ENCODE data around the gene EXO1.
A peak's percentile ranks its signal among the peaks of the same experiment; 100 is the strongest.
"Not testable (repeated sequence)": the region's sequence is repeated elsewhere in the genome, so short reads cannot be mapped to it uniquely, and the experiment has no call there.

The EXO1 gene

DNA sequence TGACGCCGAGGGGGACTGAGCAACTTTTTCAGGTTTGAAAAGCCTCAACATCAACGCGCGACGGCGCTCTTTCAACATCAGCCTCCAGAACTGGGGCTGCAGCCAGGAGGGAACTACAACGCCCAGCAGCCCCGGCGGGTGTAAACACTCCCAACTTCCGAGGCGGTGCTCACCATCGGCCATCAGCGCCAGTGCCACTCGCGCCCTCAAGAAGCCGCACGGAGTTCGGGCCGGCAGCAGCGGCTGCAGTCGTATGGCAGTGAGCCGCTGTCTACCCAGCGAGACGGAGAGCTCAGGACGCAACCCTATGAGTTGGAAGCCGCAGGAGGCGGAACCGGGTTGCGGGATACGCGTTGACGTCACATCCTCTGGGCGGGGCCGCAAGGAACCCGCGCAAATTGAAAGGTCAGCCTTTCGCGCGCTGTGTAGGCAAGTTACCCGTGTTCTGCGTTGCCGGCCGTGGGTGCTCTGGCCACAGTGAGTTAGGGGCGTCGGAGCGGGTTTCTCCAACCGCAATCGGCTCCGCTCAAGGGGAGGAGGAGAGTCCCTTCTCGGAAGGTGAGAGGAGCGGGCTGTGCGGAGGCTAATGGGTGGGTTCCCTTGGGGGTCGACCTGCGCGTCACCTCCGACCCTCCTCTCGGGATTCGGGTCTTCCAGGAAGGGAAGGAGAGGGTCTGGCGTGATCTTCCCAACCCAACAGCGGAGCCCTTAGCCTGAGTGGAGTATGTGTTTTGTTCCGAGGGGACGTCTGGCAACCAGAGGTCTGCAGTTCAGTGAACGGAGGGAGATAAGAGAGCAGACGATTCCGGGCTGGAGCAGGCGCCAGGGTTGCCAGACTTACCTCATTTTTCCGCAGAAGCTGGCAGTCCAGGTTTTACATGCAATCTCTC, at the start of gene EXO1:
Gene EXO1 (plus strand): TSS at position 409 of the 890 bp plus-strand sequence. CDS start 2,222 bp downstream, outside the sequence.
- peak; percentile 94 for DNase-seq (ENCODE audit: low read depth)

DNA sequence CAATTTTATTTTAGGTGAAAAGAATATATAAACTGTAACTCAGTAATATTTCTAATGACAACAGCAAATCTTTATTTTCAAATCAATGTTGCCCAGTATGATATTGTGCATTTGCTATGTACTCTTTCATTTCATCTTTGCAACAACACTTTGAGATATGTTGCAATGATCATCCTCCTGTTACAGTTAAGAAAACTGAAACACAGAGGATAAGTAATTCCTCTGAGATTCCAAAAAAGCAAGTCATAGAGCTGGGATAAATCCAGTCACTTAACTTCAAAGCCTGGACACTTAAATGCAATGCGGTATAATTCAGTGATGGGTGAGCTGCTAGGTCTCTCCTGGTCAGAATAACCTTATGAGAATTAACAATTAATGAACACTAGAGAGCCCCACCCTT, 48.6 kb upstream of the EXO1 start:
- DNase-seq (ENCODE audit: low read depth): peak; percentile 48

DNA sequence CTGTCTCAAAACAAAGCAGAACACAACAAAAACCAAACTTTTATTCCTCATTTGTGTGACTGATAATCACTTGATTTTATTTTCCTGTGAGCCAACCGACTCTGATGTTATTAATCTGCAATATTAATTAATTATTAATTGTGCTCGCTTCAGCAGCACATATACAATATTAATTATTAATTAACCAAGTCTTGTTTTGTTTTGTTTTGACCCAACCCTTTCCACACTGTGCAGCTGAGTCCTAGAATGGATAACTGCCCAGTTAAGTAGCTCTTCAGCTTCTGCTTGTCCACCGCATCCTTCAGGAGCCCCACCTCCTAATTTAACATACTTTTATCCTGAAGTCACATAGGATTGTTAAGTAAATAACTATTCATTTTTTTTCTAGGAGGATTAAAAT, 47.4 kb upstream of the EXO1 start:
- no peak for DNase-seq (ENCODE audit: low read depth)

DNA sequence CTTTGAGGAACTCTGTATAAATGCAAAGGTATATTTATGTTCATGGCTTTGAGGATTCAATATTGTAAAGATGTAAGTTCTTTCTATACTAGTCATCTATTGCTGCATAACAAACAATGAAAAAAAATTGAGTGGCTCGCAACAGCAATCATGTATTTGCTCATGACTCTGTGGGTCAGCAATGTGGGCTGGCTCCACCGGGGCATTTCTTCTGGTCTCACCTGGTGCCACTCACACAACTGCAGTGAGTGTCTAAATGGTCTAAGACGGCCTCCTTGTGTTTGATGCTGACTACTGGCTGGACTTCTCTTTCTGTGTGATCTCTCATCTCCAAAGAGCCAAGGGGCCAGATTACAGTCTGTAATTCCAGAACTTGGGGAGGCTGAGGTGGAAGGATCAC, 45.1 kb upstream of the EXO1 start:
- no peak for DNase-seq (ENCODE audit: low read depth)

DNA sequence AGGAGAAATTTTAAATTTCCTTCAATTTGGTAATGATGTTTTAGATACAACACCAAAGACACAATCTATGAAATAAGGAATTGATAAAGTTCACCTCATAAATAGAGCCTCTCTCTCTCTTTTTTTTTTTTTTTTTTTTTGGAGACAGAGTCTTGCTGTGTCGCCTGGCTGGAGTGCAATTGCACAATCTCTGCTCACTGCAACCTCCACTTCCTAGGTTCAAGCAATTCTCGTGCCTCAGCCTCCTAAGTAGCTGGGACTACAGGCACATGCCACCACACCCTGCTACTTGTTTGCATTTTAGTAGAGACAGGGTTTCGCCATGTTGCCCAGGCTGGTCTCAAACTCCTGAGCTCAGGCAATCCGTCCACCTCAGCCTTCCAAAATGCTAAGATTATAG, 43.3 kb upstream of the EXO1 start:
- DNase-seq (ENCODE audit: low read depth): not testable (repeated sequence)

DNA sequence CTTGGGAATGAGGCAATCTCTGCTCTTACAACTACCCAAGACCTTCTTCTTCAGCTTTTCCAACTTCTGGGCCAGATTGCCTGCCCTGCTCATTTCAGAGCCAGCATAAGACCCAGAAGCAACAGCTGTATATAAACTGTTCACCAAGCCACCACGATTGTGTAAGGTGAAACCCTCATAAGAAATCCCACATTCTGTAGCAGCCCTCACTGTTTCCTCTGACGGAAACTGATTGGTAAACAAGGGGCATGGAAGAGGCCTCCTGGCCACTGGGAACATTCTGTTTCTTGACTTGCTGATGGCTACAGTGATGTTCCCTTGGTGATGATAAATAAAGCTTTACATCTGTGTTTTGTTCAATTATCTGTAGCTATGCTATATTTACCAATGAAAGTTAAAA, 39.7 kb upstream of the EXO1 start:
- DNase-seq (ENCODE audit: low read depth): no peak

DNA sequence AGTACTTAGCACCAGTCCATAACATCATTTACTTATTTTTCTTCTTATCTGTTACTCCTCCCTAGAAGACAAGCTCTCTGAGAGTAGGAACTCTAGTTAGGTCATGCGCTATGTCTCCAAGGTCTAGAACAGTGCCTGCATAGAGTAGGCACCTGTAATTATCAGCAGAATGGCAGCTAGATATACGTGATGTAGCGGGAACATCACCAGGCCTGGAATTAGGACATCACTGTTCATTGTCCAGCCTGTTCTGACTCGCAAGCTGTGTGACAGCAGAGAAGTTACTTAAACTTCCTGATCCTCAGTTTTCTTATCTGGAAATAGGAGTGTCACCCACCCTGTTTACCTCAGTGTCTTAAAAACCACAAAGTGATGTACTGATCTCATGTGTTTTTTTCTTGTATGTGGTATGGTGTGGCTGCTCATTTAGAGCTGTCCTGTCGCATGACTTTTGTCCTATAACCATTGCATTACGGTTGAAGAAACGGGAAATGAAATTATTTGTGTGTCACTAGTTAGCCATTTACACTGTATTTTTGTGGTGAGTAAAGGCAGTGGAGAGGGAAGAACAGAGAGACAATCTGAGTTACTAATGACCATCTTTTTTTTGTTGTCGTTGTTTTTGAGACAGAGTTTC, 37.1 kb upstream of the EXO1 start:
- DNase-seq (ENCODE audit: low read depth): no peak

DNA sequence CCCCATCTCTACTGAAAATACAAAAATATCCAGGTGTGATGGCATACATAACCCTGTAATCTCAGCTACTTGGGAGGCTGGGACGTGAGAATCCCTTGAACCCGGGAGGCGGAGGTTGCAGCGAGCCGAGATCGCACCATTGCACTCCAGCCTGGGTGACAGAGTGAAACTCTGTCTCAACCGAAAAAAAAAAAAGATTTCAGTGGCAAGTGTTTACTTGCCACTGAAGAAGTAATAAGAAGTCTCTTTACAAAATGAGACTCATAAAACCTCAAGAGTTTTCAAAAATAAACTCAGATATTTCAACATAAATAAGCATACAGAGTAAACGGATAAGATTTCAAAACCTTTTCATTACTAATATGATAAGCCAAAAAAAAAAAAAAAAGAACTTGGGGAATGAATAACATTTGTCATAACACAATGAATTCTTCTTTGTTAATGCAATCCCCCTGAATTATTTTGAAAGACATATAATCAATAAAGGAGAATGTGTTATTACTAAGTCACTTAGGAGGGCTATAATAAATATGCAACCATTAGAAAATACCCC, 34.2 kb upstream of the EXO1 start:
- DNase-seq (ENCODE audit: low read depth): no peak

DNA sequence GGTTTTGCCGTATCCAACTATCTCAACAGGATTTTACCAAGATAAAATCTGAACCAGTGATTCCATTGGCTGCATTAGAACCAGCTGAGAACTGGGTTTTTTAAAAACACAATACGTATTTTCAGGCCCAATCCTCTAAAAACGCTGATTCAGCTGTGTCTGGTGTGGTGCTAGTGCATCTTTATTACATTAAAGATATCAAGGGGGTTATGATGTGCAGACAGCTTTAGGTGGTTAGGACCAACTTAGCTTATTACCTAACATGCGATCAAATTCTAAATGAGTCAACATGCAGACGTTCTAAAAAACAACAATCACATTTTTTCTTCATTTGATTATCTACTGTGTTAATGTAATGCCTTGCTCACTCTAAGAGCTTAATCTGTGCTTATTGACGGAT, 32.0 kb upstream of the EXO1 start:
- DNase-seq (ENCODE audit: low read depth): no peak

DNA sequence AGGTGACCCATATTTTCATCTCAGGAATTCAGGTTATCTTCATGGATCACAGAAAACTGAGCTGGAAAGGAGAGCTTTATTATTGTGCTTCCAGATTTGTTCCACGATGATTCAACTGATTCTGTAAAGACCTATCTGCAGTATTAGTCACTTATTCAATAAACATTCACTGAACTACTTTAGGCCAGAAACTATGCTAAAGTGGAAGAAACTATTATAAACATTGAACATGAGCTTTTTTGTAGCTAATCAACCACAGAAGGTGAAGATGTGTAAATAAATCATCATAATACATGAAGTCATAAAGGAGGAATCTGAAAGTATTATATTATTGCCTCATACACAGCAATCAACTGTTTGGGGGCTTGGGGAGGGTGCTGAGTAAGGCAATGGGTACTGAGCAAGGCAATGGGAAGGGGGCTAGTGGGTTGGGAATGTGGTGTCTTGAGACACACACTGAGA, 30.6 kb upstream of the EXO1 start:
- peak; percentile 85 for DNase-seq (ENCODE audit: low read depth)

DNA sequence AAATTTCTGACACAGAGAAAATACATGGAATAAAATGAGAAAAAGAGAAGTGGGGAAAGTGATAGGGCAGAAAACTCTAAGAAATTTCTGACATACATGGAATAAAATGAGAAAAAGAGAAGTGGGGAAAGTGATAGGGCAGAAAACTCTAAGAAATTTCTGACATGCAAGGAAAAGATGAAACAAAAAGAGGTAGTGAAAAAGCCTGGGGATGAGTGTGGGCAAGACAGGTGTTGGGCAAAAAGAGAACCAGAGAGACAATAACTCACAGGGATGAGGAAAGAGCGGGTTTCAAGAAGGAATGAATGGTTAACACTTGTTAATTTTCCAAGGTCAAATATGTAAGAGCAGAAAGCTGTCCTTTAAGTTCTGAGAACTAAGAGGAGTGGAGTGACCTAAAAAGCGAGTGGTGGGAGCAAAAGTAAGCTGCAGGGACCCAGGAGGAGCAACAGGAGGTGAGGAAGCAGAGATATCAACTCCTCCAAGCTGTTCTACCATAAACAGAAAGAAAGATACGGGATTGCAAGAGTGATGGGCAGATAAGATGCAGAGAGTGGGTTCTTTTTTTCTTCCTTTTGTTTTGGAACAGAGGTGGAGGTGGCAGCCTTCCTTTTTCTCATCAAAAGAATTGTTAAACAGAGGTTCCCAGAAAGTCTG, 29.9 kb upstream of the EXO1 start:
- DNase-seq (ENCODE audit: low read depth): no peak

DNA sequence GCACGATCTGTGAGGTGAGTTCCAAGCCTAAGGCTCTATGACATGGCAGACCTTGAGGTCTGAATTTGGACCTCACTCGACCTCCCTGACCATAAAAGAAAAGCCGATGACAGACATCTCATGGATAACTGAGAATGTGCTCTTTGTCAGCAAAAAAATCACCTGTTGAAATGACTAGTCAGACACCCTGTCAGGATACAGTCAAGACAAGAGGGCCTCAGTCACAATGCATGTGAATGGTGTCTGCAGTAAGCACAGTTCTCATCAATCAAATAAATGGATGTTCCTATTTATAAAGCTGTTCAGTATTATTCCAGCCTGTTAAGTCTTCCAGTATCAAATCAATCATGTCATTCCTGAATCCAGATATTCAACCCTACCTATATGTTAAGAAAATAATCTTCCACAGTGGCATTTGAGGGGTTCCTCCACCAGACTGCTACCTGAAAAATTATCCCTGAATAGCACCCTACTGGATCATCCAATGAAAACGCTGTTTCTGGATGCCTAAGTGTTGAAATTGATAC, 28.6 kb upstream of the EXO1 start:
- no peak for DNase-seq (ENCODE audit: low read depth)

DNA sequence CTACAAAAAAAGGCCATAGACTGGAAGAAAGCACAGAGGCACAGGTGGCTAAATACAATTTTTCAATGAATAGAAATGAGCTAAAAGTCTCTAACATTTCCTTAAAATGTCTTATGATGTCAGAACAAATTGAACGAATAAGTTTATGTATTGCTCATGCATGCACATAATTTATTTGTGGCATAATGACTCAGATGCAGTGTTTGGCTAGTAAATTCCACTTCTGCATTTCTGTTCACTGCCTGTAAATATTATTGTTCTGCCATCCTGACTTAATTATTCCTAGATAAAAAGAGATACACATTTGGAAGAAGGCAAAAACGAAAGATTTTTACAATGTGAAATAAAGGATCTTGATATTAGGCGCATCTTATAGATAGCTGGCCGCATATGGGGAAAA, 26.6 kb upstream of the EXO1 start:
- DNase-seq (ENCODE audit: low read depth): peak; percentile 82

DNA sequence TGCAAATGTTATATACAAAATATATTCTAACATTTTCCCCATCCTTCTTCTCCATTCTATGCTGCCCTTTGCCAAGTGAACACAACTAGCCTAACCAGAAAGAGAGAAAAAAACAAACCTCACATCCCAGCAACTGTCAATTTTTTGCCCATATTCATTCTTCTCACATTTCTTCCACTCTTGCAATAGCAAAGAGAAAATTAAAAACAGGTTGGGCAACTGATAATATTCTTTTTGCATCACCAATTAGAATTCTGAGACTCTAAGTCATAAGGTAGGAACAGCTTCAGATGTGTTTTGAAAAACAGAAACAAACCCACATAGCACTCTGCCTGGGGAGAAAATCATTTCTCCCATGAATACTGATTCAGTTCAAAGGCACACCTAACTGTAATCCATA, 25.2 kb upstream of the EXO1 start:
- DNase-seq (ENCODE audit: low read depth): no peak

DNA sequence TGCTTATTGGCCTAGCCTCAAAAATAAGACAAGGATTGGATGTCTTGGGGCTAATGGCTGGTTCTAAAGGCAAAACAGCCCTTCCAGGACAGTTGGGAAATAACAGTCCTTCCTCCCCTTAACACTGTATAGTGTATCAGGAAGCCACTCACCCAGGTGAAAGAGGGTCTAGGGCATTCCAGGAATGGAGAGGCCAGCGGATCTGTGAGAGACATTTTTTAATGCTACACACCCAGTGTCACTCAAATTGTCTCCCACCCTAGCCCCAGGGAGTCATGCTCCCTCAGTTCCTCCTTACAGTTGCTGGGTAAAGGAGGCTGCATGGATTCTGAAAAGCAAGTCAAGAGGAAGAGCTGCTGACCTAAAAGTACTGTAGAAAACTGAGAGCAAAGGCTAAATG, 24.1 kb upstream of the EXO1 start:
- DNase-seq (ENCODE audit: low read depth): no peak

DNA sequence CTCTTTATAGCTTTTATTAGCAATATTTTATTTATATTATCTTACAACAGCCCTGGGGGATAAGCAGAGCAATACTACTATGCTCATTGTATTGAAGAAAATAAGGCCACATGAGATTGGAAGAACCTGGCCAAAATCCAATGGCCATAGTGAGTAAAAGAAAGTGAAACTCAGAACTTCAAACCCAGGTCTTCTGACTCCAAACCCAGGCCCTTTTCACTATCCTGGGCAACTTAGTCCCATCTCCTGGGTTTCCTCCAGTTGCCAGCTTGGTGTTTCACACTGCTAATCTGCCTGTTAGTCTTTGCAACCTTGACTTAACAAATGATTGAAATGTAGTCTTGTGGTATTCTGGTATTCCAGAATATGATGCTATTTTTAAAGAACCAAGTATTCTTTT, 22.4 kb upstream of the EXO1 start:
- DNase-seq (ENCODE audit: low read depth): peak; percentile 52

DNA sequence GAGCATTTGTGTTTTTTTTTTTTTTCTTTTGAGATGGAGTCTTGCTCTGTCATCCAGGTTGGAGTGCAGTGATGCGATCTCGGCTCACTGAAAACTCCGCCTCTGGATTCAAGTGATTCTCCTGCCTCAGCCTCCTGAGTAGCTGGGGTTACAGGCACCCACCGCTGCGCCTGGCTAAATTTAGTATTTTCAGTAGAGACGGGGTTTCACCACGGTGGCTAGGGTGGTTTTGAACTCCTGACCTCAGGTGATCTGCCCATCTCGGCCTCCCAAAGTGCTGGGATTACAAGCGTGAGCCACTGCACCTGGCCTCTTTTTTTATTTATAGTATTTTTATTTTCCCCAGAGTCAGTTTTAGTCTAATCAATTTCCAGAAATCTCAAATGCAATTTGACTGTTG, 21.4 kb upstream of the EXO1 start:
- not testable (repeated sequence) for DNase-seq (ENCODE audit: low read depth)

DNA sequence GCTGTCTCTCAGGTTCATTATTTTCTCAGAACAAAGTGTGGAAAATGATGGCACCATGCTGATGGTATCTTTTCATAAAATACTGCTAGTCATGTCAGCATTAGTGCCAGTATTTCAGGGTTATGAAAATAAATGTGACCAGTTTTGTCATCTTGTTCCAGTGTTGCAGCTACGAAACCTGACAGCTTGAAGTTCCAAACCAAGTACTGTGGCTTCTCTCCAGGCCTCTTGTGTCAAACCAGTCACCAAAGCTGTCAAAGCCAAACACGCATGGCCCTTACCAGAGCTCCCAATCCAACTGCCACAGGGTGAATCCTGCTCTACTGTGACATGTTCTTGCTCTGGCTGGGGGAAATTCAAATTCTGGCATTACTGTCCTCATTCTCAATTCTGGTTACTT, 20.7 kb upstream of the EXO1 start:
- DNase-seq (ENCODE audit: low read depth): no peak

DNA sequence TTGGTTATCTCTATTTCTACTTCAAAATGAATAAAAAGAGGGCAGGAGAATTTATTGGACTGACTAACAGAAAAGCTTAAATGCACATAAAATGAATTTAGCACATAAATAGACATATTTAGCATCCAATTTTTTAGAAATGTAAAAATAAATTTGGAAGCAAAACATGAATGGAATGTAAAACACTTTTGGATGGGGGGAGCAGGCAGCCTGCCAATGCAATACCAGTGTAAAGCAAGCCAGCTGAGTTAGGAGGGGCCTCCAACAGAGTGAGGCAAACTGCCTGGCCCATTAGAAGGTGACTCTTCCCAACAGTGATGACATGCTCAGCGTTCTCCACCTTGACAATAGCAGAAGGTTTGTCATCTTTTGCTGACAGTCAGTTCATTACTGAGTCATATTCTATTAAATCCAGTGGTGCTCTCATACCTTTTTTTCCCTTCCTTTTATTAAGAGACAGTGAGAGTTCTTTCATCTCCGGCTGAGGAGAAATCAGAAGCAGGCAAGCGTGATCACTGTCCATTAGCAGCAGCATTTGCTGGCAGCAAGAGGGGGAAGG, 19.5 kb upstream of the EXO1 start:
- peak; percentile 76 for DNase-seq (ENCODE audit: low read depth)

DNA sequence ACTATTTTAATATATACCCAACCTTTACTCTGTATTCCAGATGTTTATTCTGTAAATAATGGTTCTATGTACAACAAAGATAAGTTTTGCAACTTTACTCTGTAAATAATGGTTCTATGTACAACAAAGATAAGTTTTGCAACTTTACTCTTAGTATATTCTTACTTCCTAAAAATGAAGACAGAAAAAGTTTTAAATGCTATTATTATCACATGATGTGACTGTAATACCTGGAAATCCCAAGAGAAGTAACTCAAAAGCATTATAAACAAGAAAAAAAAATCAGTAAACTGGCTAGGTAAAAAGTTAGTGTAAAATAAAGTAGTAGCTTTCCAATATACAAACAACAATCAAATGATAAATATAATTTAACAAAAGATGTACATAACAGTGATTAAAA, 18.5 kb upstream of the EXO1 start:
- no peak for DNase-seq (ENCODE audit: low read depth)

DNA sequence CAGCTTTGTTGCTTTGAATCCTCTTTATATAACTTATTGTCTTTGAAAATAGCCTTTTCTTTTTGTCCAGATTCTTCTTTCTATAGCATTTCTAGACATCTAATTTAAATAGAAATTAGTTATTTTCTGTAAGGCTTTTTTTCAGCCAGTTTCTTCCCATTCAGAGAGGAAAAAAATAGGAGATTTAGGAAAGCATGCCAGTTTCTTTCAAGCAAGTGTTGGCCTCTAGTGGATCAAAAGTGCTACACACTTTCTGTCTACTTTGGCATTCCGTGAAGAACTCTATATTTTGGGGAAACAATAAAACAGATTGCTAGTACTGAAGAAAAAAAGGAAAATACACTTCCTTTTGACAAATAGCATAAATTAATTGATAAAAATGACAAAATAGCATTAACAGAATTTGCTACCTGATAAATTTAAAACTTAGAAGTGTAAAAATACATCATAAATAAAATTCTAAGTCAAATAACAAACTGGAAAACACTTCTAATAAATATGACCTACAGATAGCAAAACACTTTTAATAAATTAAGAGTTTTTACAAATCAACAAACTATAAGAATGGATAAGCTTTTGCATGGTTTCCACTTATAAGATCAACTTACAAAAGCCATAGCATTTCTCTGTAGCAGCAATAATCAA, 13.1 kb upstream of the EXO1 start:
- peak; percentile 66 for DNase-seq (ENCODE audit: low read depth)

DNA sequence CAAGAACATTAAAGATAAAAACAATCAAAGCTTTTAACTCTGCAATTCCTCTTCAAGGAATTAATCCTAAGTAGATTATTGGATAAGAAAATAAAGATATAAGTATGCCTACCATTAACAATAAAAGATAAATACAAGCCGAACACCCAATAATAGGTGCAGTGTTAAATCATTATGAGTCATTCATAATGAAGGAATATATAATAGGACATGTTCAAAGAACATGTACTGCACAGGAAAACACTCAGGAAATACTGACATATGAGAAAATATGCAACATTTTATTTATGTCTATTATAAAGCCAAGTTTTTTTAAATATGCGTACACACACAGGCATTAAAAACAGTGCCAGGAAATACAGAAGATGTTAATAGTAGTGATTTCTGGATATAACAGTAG, 11.1 kb upstream of the EXO1 start:
- no peak for DNase-seq (ENCODE audit: low read depth)

Measured in EH (cell line).